Prostate gland (tissue), 2 donors: ENCODE measurements around the gene PITX2.

ENCODE experiments used
- POLR2A ChIP-seq: fragments of 450-650 bp; IDR thresholded peaks from one replicate; pipeline ENCODE4 v1.6.1; 2016; ENCODE audit warnings: antibody characterized with exemption, mild to moderate bottlenecking
- POLR2AphosphoS5 ChIP-seq: sonication (generic); formaldehyde crosslinking; IDR thresholded peaks from one replicate; pipeline ENCODE4 v1.6.1; 2017; ENCODE audit warnings: antibody characterized with exemption
- TF ChIP-seq, protein P1 (sequence below), 4 experiments: fragments of 200-600 bp in 2 of 4; fragments of 450-650 bp in 2 of 4; sonication (generic) in 2 of 4; IDR thresholded peaks; 1 replicate in 3 of 4; 2 replicates in 1 of 4; pipeline ENCODE4 v1.5.1; 2016 to 2019; ENCODE audit warnings: antibody characterized with exemption in 4 of 4, mild to moderate bottlenecking in 2 of 4, moderate library complexity in 2 of 4

- TF ChIP-seq, protein P1, sequence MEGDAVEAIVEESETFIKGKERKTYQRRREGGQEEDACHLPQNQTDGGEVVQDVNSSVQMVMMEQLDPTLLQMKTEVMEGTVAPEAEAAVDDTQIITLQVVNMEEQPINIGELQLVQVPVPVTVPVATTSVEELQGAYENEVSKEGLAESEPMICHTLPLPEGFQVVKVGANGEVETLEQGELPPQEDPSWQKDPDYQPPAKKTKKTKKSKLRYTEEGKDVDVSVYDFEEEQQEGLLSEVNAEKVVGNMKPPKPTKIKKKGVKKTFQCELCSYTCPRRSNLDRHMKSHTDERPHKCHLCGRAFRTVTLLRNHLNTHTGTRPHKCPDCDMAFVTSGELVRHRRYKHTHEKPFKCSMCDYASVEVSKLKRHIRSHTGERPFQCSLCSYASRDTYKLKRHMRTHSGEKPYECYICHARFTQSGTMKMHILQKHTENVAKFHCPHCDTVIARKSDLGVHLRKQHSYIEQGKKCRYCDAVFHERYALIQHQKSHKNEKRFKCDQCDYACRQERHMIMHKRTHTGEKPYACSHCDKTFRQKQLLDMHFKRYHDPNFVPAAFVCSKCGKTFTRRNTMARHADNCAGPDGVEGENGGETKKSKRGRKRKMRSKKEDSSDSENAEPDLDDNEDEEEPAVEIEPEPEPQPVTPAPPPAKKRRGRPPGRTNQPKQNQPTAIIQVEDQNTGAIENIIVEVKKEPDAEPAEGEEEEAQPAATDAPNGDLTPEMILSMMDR (IDR thresholded peaks at IDR 0.05) = no peak
- TF ChIP-seq POLR2A = no peak
- TF ChIP-seq POLR2AphosphoS5 = no peak
Observed at GRCh38 chr4:110609044-110609750, 13.7 kb downstream of the PITX2 start.
